K562 (cell line): ENCODE measurements around the gene SLC25A21. TPM values are rescaled to one million over a fixed set of nuclear protein-coding genes. Genes with fewer than 3 reads are reported as not detected.

Experiments used
- ATAC-seq: fragments of 200-7000 bp; cut with Tn5 transposase; 3 replicates; pipeline ENCODE4 v1.9.1; 2020; ENCODE audit warnings: moderate library complexity
- BruUV-seq: library from RNA; stranded (reverse); fragments of 400-500 nt; replicated peaks from 2 replicates; lab custom pipeline; 2021; lab: Mats Ljungman, UMichigan
- CTCF ChIA-PET: fragments of 300-600 bp; formaldehyde crosslinking; extraction: SDS; loops from one replicate; lab custom pipeline; 2021; ENCODE audit warnings: low intra/inter-chr PET ratio; lab: Yijun Ruan, JAX
- POLR2A ChIA-PET: fragments of 300-600, 350-650 bp; sonication (Branson Sonifier 250); formaldehyde crosslinking; extraction: SDS; loops from one replicate; lab custom pipeline; 2021; ENCODE audit warnings: antibody characterized with exemption, inconsistent platforms; lab: Yijun Ruan, JAX
- DNase-seq, 4 experiments: peaks; one replicate each; pipeline versions ENCODE4 v3.0.0 to v3.0.0-alpha.2; 2011 to 2018; ENCODE audit warnings: low spot score in 3 of 4, mixed read lengths in 3 of 4; ENCODE audit errors: extremely low read depth in 1 of 4
- FAIRE-seq: peaks from 2 replicates; lab custom pipeline; 2011; peaks lifted over from hg19 to GRCh38; lab: Jason Lieb, UNC
- H2AFZ ChIP-seq: 2 replicates; pipeline ENCODE4 v1.6.0; 2011; ENCODE audit warnings: low read depth, low read length, control low read depth, inconsistent platforms
- H3K27ac ChIP-seq: fragments of 200-600 bp; 3 replicates; pipeline ENCODE4 v1.8.0; 2011; ENCODE audit warnings: low read depth, mild to moderate bottlenecking, control low read depth, inconsistent platforms, low read length, moderate library complexity, mixed read lengths; ENCODE audit errors: extremely low read depth
- H3K27me3 ChIP-seq, 2 experiments: fragments of 300-600 bp in 1 of 2; 2 replicates in 1 of 2; 3 replicates in 1 of 2; pipeline versions ENCODE4 v1.6.0 to v1.8.0; 2011; ENCODE audit warnings: inconsistent platforms in 2 of 2, low read length in 2 of 2, mild to moderate bottlenecking in 1 of 2, mixed read lengths in 1 of 2, moderate library complexity in 1 of 2; ENCODE audit not compliant: control insufficient read depth in 2 of 2, insufficient read depth in 2 of 2
- H3K36me3 ChIP-seq: fragments of 300-600 bp; 3 replicates; pipeline ENCODE4 v1.8.0; 2011; ENCODE audit warnings: mild to moderate bottlenecking, low read length, inconsistent platforms; ENCODE audit not compliant: control insufficient read depth, insufficient read depth
- H3K4me1 ChIP-seq, 2 experiments: fragments of 200-600 bp in 1 of 2; replicated peaks in 1 of 2; 2 replicates in 1 of 2; 3 replicates in 1 of 2; pipeline versions ENCODE4 v1.5.1 to v1.8.0; 2011; ENCODE audit warnings: inconsistent platforms in 2 of 2, low read length in 2 of 2, mild to moderate bottlenecking in 1 of 2, mixed read lengths in 1 of 2, moderate library complexity in 1 of 2; ENCODE audit not compliant: control insufficient read depth in 2 of 2, insufficient read depth in 2 of 2
- H3K4me2 ChIP-seq: 2 replicates; pipeline ENCODE4 v1.6.1; 2011; ENCODE audit warnings: low read length, control low read depth, inconsistent platforms, mixed read lengths; ENCODE audit not compliant: insufficient read depth
- H3K4me3 ChIP-seq: fragments of 200-600 bp; sonication (generic), shearing (Covaris generic); 2 replicates; pipeline ENCODE4 v1.5.1; 2016; ENCODE audit warnings: control low read depth, inconsistent platforms
- H3K79me2 ChIP-seq: fragments of 200-600 bp; 3 replicates; pipeline ENCODE4 v1.8.0; 2011; ENCODE audit warnings: low read length, inconsistent platforms; ENCODE audit not compliant: control insufficient read depth, insufficient read depth
- H3K9ac ChIP-seq, 2 experiments: 2 replicates each; pipeline versions ENCODE4 v1.6.0 to v1.6.1; 2011; ENCODE audit warnings: low read depth in 2 of 2, low read length in 2 of 2, control low read depth in 1 of 2, inconsistent platforms in 1 of 2, mild to moderate bottlenecking in 1 of 2, mixed read lengths in 1 of 2; ENCODE audit not compliant: insufficient read depth in 1 of 2
- H3K9me1 ChIP-seq: one replicate; pipeline ENCODE4 v1.6.0; 2011; ENCODE audit warnings: inconsistent platforms, mild to moderate bottlenecking, low read length, moderate library complexity; ENCODE audit not compliant: control insufficient read depth, insufficient read depth
- H3K9me3 ChIP-seq: replicated peaks from 2 replicates; pipeline ENCODE4 v1.5.1; 2011; ENCODE audit warnings: low read depth, low read length, inconsistent platforms; ENCODE audit not compliant: control insufficient read depth, insufficient read depth
- H4K20me1 ChIP-seq: replicated peaks from 2 replicates; pipeline ENCODE4 v1.6.1; 2011; ENCODE audit warnings: low read length, inconsistent platforms, mixed read lengths; ENCODE audit not compliant: control insufficient read depth, insufficient read depth
- CLOCK ChIP-seq: fragments of 250-450 bp; sonication (Bioruptor Pico); IDR thresholded peaks from 2 replicates; pipeline ENCODE4 v1.4.0; 2020; ENCODE audit warnings: mild to moderate bottlenecking, moderate library complexity, borderline replicate concordance
- PREB ChIP-seq: sonication (generic); formaldehyde crosslinking; IDR thresholded peaks from 2 replicates; pipeline ENCODE4 v1.8.1; 2023; ENCODE audit warnings: mild to moderate bottlenecking, missing genetic modification reagents
- ZNF766 ChIP-seq: fragments of 200-800 bp; sonication (Bioruptor generic); conservative IDR thresholded peaks from 2 replicates; pipeline ENCODE4 v1.6.1; 2016; ENCODE audit warnings: missing genetic modification characterization, missing compliant biosample characterization
- WGBS: fragments of 100-300 bp; shearing (Covaris generic); methylation state at CpG from one replicate; pipeline ENCODE4 v1.1.6; 2016; ENCODE audit warnings: low coverage, mixed read lengths; ENCODE audit not compliant: insufficient coverage; ENCODE audit errors: missing lambda C conversion rate; 5-methylcytosine and 5-hydroxymethylcytosine counted together
- in situ Hi-C: fragments of 300-500 bp; cut with MboI; formaldehyde crosslinking; loops from 4 replicates; pipeline ENCODE4 v1.15.0; 2018; ENCODE audit warnings: inconsistent platforms, mixed read lengths
- intact Hi-C: fragments of 100-400 bp; cut with micrococcal nuclease; formaldehyde crosslinking; loops from 2 replicates; pipeline ENCODE4 v1.14.2; 2022
- polyA plus RNA-seq, 8 experiments: library from polyadenylated mRNA; depleted of rRNA in 4 of 8; stranded (reverse) in 5 of 8; unstranded in 3 of 8; fragments of >200 nt; fragmentation: Nextera tagmentation in 2 of 8; fragmentation: Illumina TruSeq in 1 of 8; extraction: Ambion mirVana in 2 of 8; extraction: Trizol in 1 of 8; gene quantifications; 2 replicates each; pipeline versions ENCODE4 v1.2.1 to v1.2.3, GENCODE V29; 2011 to 2014; ENCODE audit warnings: inconsistent platforms in 1 of 8, missing spikeins in 1 of 8
- total RNA-seq, 7 experiments: library from RNA; depleted of rRNA in 6 of 7; stranded (reverse); fragments of >200 nt in 6 of 7; fragmentation: Illumina TruSeq in 2 of 7; extraction: Trizol in 2 of 7; gene quantifications; 2 replicates each; pipeline versions ENCODE4 v1.2.1 to v1.2.3, GENCODE V29; 2011 to 2021; ENCODE audit warnings: low replicate concordance in 1 of 7

Gene SLC25A21
- total and polyA plus RNA-seq, 9 of the 15 experiments (the other 6 are each of a cell fraction or from before 2014, with no cell fraction given), result 15.2 to 46.7 (median 28.7) TPM

- ATAC-seq (no peak), FAIRE-seq (no peak), DNase-seq (no peak)
- Histone ChIP-seq H3K9ac (no peak overlapping the region), H3K4me1 (peaks cover 0 to 5% of the 10 kb centered on the region in 2 experiments; a peak in 2 of 5 replicates), H3K9me3 (no peaks in the 10 kb centered on the region; the same call in 1 of the 2 replicates), H2AFZ (no peak overlapping the region), H3K36me3 (no peaks in the 10 kb centered on the region), H3K27me3 (no peaks in the 10 kb centered on the region; a peak in 2 of 5 replicates), H3K79me2 (no peaks in the 10 kb centered on the region), H3K27ac (no peak overlapping the region), H4K20me1 (no peaks in the 10 kb centered on the region), H3K4me3 (no peak overlapping the region), H3K9me1 (no peaks in the 10 kb centered on the region), H3K4me2 (no peak overlapping the region)
- POLR2A ChIA-PET, result no interaction called here
- no TSS peak for BruUV-seq
- CTCF ChIA-PET, result no interaction called here
- in situ Hi-C loops, result no loop called here
- intact Hi-C loops, result no loop called here
- 39% methylated on average over 3 of the region's 11 CpGs for WGBS
- TF ChIP-seq PREB (CRISPR knock-in tag), result no peak
- no peak for TF ChIP-seq ZNF766 (CRISPR knock-in tag)
- TF ChIP-seq CLOCK, result no peak
Observed at GRCh38 chr14:36655571-36655962, 516.8 kb downstream of the SLC25A21 start.
